Aorta (tissue), 5 donors: ENCODE results near the gene GRIK4. TPM values are rescaled to one million over a fixed set of nuclear protein-coding genes. Genes with fewer than 3 reads are reported as not detected.

ENCODE experiments used
- ATAC-seq: fragments of 200-7000 bp; cut with Tn5 transposase; one replicate; pipeline ENCODE4 v1.9.1; 2022; ENCODE audit warnings: moderate library complexity; ENCODE audit not compliant: low FRiP score
- DNase-seq, 2 donors: peaks; one replicate each; pipeline ENCODE4 v3.0.0-alpha.2; 2020
- H3K27ac ChIP-seq, 2 donors: one replicate each; pipeline ENCODE4 v1.5.1; 2013; ENCODE audit warnings: low read length in 2 of 2, mild to moderate bottlenecking in 2 of 2, moderate library complexity in 2 of 2, control low read depth in 1 of 2, inconsistent platforms in 1 of 2, low read depth in 1 of 2
- H3K27me3 ChIP-seq, 2 donors: one replicate each; pipeline ENCODE4 v1.6.1; 2013; ENCODE audit warnings: control low read depth in 1 of 2, low read length in 1 of 2, mild to moderate bottlenecking in 1 of 2, moderate library complexity in 1 of 2; ENCODE audit not compliant: insufficient read depth in 2 of 2, control insufficient read depth in 1 of 2
- H3K36me3 ChIP-seq, 2 donors: one replicate each; pipeline ENCODE4 v1.6.1; 2013; ENCODE audit warnings: control low read depth in 1 of 2, low read length in 1 of 2, mild to moderate bottlenecking in 1 of 2; ENCODE audit not compliant: insufficient read depth in 2 of 2, control insufficient read depth in 1 of 2
- H3K4me1 ChIP-seq, 2 donors: one replicate each; pipeline ENCODE4 v1.6.1; 2013; ENCODE audit warnings: low read length in 2 of 2, control low read depth in 1 of 2, mild to moderate bottlenecking in 1 of 2, moderate library complexity in 1 of 2; ENCODE audit not compliant: insufficient read depth in 2 of 2, control insufficient read depth in 1 of 2
- H3K4me3 ChIP-seq, 2 donors: one replicate each; pipeline ENCODE4 v1.5.1; 2013; ENCODE audit warnings: low read length in 2 of 2, control low read depth in 1 of 2, mild to moderate bottlenecking in 1 of 2
- H3K9me3 ChIP-seq: one replicate; pipeline ENCODE4 v1.6.1; 2013; ENCODE audit warnings: mild to moderate bottlenecking, low read length; ENCODE audit not compliant: control insufficient read depth
- WGBS, 2 donors: extraction: QIAGEN DNeasy Blood & Tissue Kit; methylation state at CpG; one replicate each; pipeline ENCODE4 v1.1.7; 2013; 5-methylcytosine and 5-hydroxymethylcytosine counted together
- intact Hi-C, 2 donors: fragments of 100-400 bp; cut with DNase I; formaldehyde crosslinking; loops; one replicate each; pipeline versions ENCODE4 v1.14.2 to v1.15.0; 2022
- polyA plus RNA-seq, 2 donors: library from polyadenylated mRNA; stranded (reverse); fragments of 200-250 nt; gene quantifications; one replicate each; pipeline ENCODE4 v1.2.3, GENCODE V29; 2013
- total RNA-seq, 2 donors: library from RNA; stranded (reverse); fragmentation: NEBNext Ultra II Directional; extraction: Animal tissue kit (Norgen Biotek cat#: 25700); gene quantifications; one replicate each; pipeline ENCODE4 v1.2.1, GENCODE V29; 2021
- donor health status: healthy with polysubstance abuse.
- donor health status: Bipolar disorder and iron deficiency.
- donor health status: DM: no; HTN: no; CAD: no.
- donor health status: DM: no; HTN: no; CAD: no.
- donor health status: DM: yes; HTN: yes; CAD: no.

The GRIK4 gene
- total and polyA plus RNA-seq, 4 donors, result not detected

DNA sequence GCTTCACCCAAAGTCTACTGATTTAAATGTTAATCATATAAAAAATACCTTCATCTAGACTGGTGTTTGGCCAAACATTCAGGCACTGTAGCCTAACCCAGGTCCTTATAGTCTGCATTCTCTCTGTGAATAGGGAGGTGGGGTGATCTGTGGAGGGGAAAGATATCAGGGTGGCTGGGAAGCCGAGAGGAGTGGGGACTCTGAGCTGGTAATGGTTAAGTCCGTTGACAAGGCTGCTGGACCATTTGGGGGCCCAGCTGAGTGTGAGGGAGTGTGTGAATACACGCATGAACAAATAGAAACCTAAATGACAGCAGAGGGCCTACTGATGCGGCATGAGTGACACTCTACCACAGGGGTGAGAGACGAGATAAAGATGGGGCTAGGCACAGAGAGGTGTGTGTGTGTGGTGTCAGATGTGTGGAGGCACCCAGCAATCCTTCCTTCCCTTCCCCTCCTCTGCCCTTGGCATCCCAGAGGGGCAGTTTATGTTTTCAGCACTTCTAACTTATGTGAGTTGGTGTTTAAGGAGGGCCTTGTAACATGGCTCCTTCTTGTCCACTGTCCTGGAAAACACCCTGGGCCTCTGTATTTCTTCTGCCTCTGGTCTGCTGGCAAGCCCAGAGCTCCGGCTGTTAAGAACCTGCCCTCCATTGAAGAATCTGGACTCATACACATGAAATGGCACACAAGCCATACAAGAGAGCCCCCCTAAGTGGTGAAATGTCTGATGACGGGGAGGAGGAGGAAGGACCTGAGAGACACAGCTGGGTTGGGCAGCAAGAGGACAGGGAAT, 263.2 kb downstream of the GRIK4 start:
- Histone ChIP-seq H3K9me3 (no peaks in the 10 kb centered on the region), H3K27me3 (no peaks in the 10 kb centered on the region), H3K4me1 (no peaks in the 10 kb centered on the region), H3K27ac (no peak overlapping the region), H3K4me3 (no peak overlapping the region), H3K36me3 (no peaks in the 10 kb centered on the region)
- ATAC-seq (no peak), DNase-seq (no peak)
- intact Hi-C loops, result no loop called here
- WGBS, 2 donors, result 75 to 86% methylated on average over 7 of the region's 7 CpGs

DNA sequence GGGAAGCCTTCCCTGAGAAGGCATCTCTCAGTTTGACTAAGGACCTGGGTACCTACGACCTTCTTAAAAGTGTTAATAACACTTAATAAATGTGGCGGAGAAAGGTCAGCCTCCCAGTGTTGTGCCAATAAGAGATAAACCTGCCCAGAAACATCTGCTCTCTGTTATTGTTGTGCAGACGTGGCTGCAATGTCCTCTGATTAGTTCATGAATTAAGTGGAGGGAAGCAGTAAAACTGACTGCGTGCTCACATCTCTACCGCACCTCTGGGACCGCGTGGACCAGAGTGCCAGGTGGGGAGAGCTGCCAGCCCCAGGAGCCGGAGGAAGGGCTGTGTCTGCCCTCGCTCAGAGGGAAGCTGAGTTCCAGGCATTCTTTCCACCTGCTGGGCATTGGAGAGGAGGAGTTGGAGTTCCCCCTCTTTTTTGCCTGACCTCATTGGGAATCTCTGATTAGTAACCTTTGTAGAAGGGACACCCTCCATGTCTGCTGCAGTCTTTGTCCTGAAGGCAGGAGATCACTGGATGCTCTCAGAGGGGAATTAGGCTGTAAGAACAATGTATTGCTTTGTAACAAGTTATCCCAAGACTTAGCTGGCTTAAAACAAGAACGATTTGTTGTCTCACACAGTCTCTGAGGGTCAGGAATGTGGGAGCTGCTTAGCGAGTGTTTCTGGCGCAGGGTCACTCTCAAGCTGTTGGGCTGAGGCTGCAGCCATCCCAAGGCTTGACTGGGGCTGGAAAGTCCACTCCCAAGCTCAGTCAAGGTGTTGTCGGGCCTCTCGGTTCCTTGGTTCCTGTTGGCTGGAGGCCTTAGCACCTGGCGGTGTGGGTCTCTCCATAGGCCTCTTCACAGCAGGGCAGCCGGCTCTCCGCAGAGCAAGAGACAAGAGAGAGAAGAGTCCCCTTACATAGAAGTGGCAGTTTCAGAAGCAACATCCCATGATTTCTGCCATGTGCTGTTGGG, 264.7 kb downstream of the GRIK4 start:
- Histone ChIP-seq H3K27ac (no peak overlapping the region), H3K9me3 (no peaks in the 10 kb centered on the region), H3K36me3 (no peaks in the 10 kb centered on the region), H3K4me3 (no peak overlapping the region), H3K27me3 (no peaks in the 10 kb centered on the region), H3K4me1 (no peaks in the 10 kb centered on the region)
- intact Hi-C loops, result no loop called here
- no peak for ATAC-seq
- DNase-seq, result no peak
- WGBS, 2 donors, result 65 to 67% methylated on average over 17 of the region's 17 CpGs

GRCh38 chr11:120778685-120779490, 267.3 kb downstream of the GRIK4 start:
- H3K9me3 ChIP-seq, result no peaks in the 10 kb centered on the region
- no peak overlapping the region for H3K27ac ChIP-seq
- H3K4me1 ChIP-seq, result no peaks in the 10 kb centered on the region
- ATAC-seq, result no peak
- no peak for DNase-seq
- no peaks in the 10 kb centered on the region for H3K36me3 ChIP-seq
- H3K4me3 ChIP-seq, result no peak overlapping the region
- WGBS, 2 donors, result 88% methylated on average over 10 of the region's 10 CpGs
- H3K27me3 ChIP-seq, result peaks cover 0 to 2% of the 10 kb centered on the region in 2 donors
- intact Hi-C loops, result no loop called here

DNA sequence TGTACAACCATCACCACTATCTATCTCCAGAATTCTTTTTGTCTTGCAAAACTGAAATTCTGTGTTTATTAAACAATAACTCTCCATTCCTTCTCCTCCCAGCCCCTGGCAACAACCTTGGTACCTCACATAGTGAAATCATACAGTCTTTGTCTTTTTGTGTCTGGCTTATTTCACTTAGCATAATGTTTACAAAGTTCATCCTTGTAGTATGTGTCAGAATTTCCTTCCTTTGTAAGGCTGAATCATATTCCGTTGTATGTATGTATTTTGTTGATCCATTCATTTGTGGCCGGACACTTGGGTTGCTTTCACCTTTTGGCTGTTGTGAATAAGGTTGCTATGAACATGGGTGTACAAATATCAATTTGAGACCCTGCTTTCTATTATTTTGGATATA, 268.7 kb downstream of the GRIK4 start:
- Histone ChIP-seq H3K27ac (no peak overlapping the region), H3K36me3 (no peaks in the 10 kb centered on the region), H3K27me3 (peaks cover 0 to 2% of the 10 kb centered on the region in 2 donors), H3K9me3 (no peaks in the 10 kb centered on the region), H3K4me1 (no peaks in the 10 kb centered on the region), H3K4me3 (no peak overlapping the region)
- 85 to 87% methylated on average over 2 of the region's 2 CpGs for WGBS, 2 donors
- ATAC-seq, result no peak
- intact Hi-C loops, result no loop called here
- DNase-seq, result no peak

GRCh38 chr11:120781486-120782120, 270.1 kb downstream of the GRIK4 start:
- Histone ChIP-seq H3K4me1 (no peaks in the 10 kb centered on the region), H3K27ac (no peak overlapping the region), H3K4me3 (no peak overlapping the region), H3K9me3 (no peaks in the 10 kb centered on the region), H3K27me3 (peaks cover 0 to 2% of the 10 kb centered on the region in 2 donors), H3K36me3 (no peaks in the 10 kb centered on the region)
- intact Hi-C loops, result no loop called here
- 84 to 85% methylated on average over 8 of the region's 8 CpGs for WGBS, 2 donors
- no peak for ATAC-seq
- DNase-seq, result no peak

DNA sequence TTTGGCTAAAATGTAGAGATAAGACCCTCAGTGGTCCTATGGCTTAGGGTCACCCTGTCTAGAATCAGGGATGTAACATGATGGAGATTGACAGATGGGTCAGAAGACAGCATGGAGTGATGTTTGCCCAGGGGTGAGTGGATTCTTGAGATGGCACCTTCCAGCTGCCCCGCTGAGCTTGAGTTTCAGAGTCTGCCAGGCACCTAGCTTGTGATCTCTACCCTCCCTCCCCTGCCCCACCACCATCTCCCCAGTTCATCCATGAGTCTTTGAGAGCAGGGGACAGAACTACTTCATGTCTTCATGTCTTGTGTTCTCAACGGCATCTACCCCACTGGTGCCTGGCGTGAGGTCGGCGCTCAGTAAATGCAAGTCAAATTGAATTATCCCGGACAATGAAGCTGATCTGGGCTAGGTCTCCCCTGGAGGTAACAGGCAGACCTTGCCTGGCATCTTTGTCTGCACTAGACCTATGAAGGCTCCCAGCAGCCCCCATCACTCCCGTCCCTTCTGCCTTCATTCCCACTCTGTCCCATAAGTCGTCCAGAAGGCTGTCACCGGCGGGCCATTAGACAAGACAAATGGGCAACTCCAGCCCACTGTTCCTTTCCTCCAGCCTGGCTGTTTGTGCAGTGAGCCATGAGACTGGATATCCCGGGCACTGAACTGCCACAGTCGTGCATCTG, 273.2 kb downstream of the GRIK4 start:
- WGBS, 2 donors, result 48 to 52% methylated on average over 12 of the region's 12 CpGs
- H3K9me3 ChIP-seq, result no peaks in the 10 kb centered on the region
- no peaks in the 10 kb centered on the region for H3K4me1 ChIP-seq
- intact Hi-C loops, result no loop called here
- no peaks in the 10 kb centered on the region for H3K36me3 ChIP-seq
- DNase-seq (no peak), ATAC-seq (no peak)
- H3K4me3 ChIP-seq, result no peak overlapping the region
- H3K27me3 ChIP-seq, result peaks cover 0 to 2% of the 10 kb centered on the region in 2 donors
- no peak overlapping the region for H3K27ac ChIP-seq

GRCh38 chr11:120785576-120785975, 274.0 kb downstream of the GRIK4 start:
- Histone ChIP-seq H3K4me1 (no peaks in the 10 kb centered on the region), H3K27ac (no peak overlapping the region), H3K9me3 (no peaks in the 10 kb centered on the region), H3K27me3 (peaks cover 0 to 2% of the 10 kb centered on the region in 2 donors), H3K36me3 (no peaks in the 10 kb centered on the region), H3K4me3 (no peak overlapping the region)
- no peak for DNase-seq
- WGBS, 2 donors, result 76 to 82% methylated on average over 9 of the region's 9 CpGs
- intact Hi-C loops, result no loop called here
- no peak for ATAC-seq
